Measurements from ENCODE around the gene MEGF11.

MEGF11 gene

DNA sequence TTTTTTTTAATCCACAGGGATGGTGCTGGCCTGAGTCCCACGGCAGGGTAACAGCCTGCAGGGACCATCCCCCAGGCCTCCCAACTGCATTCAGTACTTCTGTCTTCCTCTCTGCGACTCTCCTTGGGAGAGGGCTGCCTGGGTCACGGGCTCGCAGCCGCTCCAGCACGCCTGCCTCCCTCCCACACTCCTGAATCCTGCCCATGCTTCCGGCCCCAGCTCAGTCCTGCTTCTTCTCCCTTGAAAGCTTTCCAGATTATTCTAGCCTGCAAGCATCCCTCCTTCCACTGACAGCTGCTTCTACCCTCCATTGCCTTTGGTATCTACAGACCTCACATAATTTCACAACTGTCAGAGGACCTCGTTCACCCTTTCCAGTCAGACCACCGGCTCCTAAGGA is 32.4 kb downstream of the MEGF11 start:
- H3K27me3 ChIP-seq (ENCODE audit: insufficient read depth, low read length), result no peaks in the 10 kb centered on the region
- no peak overlapping the region for H3K9ac ChIP-seq (ENCODE audit: low read length)
- TF ChIP-seq EZH2 (IDR thresholded peaks at IDR 0.05; ENCODE audit: borderline replicate concordance, low read length), result no peak
- TF ChIP-seq, protein P1, sequence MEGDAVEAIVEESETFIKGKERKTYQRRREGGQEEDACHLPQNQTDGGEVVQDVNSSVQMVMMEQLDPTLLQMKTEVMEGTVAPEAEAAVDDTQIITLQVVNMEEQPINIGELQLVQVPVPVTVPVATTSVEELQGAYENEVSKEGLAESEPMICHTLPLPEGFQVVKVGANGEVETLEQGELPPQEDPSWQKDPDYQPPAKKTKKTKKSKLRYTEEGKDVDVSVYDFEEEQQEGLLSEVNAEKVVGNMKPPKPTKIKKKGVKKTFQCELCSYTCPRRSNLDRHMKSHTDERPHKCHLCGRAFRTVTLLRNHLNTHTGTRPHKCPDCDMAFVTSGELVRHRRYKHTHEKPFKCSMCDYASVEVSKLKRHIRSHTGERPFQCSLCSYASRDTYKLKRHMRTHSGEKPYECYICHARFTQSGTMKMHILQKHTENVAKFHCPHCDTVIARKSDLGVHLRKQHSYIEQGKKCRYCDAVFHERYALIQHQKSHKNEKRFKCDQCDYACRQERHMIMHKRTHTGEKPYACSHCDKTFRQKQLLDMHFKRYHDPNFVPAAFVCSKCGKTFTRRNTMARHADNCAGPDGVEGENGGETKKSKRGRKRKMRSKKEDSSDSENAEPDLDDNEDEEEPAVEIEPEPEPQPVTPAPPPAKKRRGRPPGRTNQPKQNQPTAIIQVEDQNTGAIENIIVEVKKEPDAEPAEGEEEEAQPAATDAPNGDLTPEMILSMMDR (IDR thresholded peaks at IDR 0.05; ENCODE audit: low read length), result no peak

DNA sequence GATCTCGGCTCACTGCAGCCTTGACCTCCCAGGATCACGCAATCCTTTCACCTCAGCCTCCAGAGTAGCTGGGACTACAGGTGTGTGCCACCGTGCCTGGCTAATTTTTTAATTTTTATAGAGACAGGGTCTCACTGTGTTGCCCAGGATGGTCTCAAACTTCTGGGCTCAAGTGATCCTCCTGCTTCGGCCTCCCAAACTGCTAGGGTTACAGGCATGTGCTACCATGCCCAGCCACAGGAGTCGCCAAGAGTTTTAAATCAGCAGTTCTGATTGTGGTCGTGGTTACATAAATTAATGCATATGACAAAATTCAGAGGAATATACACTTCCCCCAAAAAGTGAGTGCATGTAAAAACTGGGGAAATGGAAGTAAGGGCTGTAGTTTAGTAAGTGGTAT is 32.9 kb downstream of the MEGF11 start:
- H3K27me3 ChIP-seq (ENCODE audit: insufficient read depth, low read length), result no peaks in the 10 kb centered on the region
- TF ChIP-seq, protein P1 (IDR thresholded peaks at IDR 0.05; ENCODE audit: low read length), result 0 out of 2 replicates have a peak, but pooled peaks have one; percentile 27
- TF ChIP-seq EZH2 (IDR thresholded peaks at IDR 0.05; ENCODE audit: borderline replicate concordance, low read length), result no peak

More for the DNA sequence above, 32.4 kb downstream of the MEGF11 start:
- Histone ChIP-seq H2AFZ (ENCODE audit: low read length) (no peak overlapping the region), H3K4me1 (ENCODE audit: insufficient read depth, low read length, severe bottlenecking) (peaks cover 10% of the 10 kb centered on the region), H4K20me1 (ENCODE audit: insufficient read depth, low read length) (no peaks in the 10 kb centered on the region), H3K79me2 (ENCODE audit: insufficient read depth, low read length) (no peaks in the 10 kb centered on the region), H3K27ac (ENCODE audit: low read depth, low read length, poor library complexity, severe bottlenecking) (no peak overlapping the region), H3K9me2 (ENCODE audit: low read depth, low read length) (no peaks in the 10 kb centered on the region), H3F3A (ENCODE audit: insufficient read depth, low read length) (no peaks in the 10 kb centered on the region), H3K9me3 (ENCODE audit: low read length) (no peaks in the 10 kb centered on the region), H3K4me2 (ENCODE audit: low read length) (no peak overlapping the region), H3K4me3 (ENCODE audit: low read depth, low read length, poor library complexity, severe bottlenecking) (no peak overlapping the region), H3K36me3 (ENCODE audit: insufficient read depth, low read length) (no peaks in the 10 kb centered on the region; the same call in 1 of the 2 replicates)

DNA sequence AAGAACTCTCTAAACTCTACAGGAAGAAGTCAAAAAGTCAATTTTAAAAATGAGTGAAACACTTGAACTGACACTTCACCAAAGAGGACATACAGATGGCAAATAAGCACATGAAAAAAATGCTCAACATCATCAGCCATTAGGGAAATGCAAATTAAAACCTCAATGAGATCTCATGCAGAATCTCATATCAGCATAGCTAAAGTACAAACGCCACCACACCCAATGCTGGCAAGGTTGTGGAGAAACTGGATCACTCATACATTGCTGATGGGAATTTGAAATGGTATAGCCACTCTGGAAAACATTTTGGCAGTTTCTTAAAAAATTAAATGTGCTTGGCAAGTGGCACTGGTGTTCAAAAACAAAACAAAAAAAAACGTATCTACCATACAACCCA is 34.2 kb downstream of the MEGF11 start:
- H3K27ac ChIP-seq (ENCODE audit: low read depth, low read length, poor library complexity, severe bottlenecking), result no peak overlapping the region
- H3K27me3 ChIP-seq (ENCODE audit: insufficient read depth, low read length), result no peaks in the 10 kb centered on the region
- TF ChIP-seq, protein P1 (IDR thresholded peaks at IDR 0.05; ENCODE audit: low read length), result no peak
- no peak for TF ChIP-seq EZH2 (IDR thresholded peaks at IDR 0.05; ENCODE audit: borderline replicate concordance, low read length)
- H3K9me2 ChIP-seq (ENCODE audit: low read depth, low read length), result no peaks in the 10 kb centered on the region
- no peaks in the 10 kb centered on the region for H4K20me1 ChIP-seq (ENCODE audit: insufficient read depth, low read length)
- H3K9me3 ChIP-seq (ENCODE audit: low read length), result no peaks in the 10 kb centered on the region
- no peaks in the 10 kb centered on the region for H3F3A ChIP-seq (ENCODE audit: insufficient read depth, low read length)
- H3K79me2 ChIP-seq (ENCODE audit: insufficient read depth, low read length), result no peaks in the 10 kb centered on the region
- no peaks in the 10 kb centered on the region; the same call in 1 of the 2 replicates for H3K36me3 ChIP-seq (ENCODE audit: insufficient read depth, low read length)
- no peak overlapping the region for H3K4me3 ChIP-seq (ENCODE audit: low read depth, low read length, poor library complexity, severe bottlenecking)
- no peak overlapping the region for H3K4me2 ChIP-seq (ENCODE audit: low read length)
- no peak overlapping the region for H2AFZ ChIP-seq (ENCODE audit: low read length)
- peaks cover 10% of the 10 kb centered on the region for H3K4me1 ChIP-seq (ENCODE audit: insufficient read depth, low read length, severe bottlenecking)
- no peak overlapping the region for H3K9ac ChIP-seq (ENCODE audit: low read length)

More for the DNA sequence above, 32.9 kb downstream of the MEGF11 start:
- Histone ChIP-seq H3K27ac (ENCODE audit: low read depth, low read length, poor library complexity, severe bottlenecking) (no peak overlapping the region), H4K20me1 (ENCODE audit: insufficient read depth, low read length) (no peaks in the 10 kb centered on the region), H3F3A (ENCODE audit: insufficient read depth, low read length) (no peaks in the 10 kb centered on the region), H3K4me1 (ENCODE audit: insufficient read depth, low read length, severe bottlenecking) (peaks cover 10% of the 10 kb centered on the region), H3K4me3 (ENCODE audit: low read depth, low read length, poor library complexity, severe bottlenecking) (no peak overlapping the region), H3K9me3 (ENCODE audit: low read length) (no peaks in the 10 kb centered on the region), H3K9me2 (ENCODE audit: low read depth, low read length) (no peaks in the 10 kb centered on the region), H3K36me3 (ENCODE audit: insufficient read depth, low read length) (no peaks in the 10 kb centered on the region; the same call in 1 of the 2 replicates), H2AFZ (ENCODE audit: low read length) (no peak overlapping the region), H3K4me2 (ENCODE audit: low read length) (no peak overlapping the region), H3K79me2 (ENCODE audit: insufficient read depth, low read length) (no peaks in the 10 kb centered on the region), H3K9ac (ENCODE audit: low read length) (no peak overlapping the region)
